A549 treated with RU486 at 1 μM for 4 hours (cell line): ENCODE measurements around the gene SPANXN4. TPM values are rescaled to one million over a fixed set of nuclear protein-coding genes. Genes with fewer than 3 reads are reported as not detected.

Experiments used
- total RNA-seq: library from RNA; stranded (reverse); fragments of 200-300 nt; extraction: Qiagen RNA extraction; gene quantifications from 5 replicates; pipeline ENCODE4 v1.2.3, GENCODE V29; 2022; ENCODE audit warnings: low read depth

SPANXN4 gene, protein sequence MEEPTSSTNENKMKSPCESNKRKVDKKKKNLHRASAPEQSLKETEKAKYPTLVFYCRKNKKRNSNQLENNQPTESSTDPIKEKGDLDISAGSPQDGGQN
- total RNA-seq, result not detected in 5 replicates

DNA sequence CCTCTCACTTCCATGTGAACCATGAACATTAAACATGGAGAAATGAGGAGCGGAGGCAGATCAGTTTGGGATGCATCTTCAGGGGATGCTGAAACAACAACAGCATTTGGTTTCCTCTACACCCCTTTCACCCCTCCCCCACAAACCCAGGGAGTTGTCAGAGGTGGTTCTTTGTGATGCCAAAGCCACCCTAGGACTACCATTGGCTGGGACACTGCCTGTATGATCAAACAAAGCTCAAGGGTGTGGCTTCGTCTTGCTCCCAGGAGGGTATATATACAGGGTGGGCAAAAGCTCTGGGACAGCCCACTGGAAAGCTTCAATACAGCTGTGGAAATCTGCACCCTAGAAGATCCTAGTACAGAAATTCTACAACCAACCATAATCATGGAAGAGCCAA lies at the start of gene SPANXN4:
Gene SPANXN4 (plus strand): TSS at position 301 of the 400 bp plus-strand sequence. CDS start 87 bp downstream, at position 388.

